ENCODE measurements around the gene METRN.

The METRN gene

GRCh38 chr16:714558-715476, at the start of gene METRN:
Gene METRN, plus strand, starts transcription at chr16:715118. Its CDS starts 172 bp downstream, at chr16:715290.
- DNase-seq = peak; percentile 94

GRCh38 chr16:666572-666971, 48.3 kb upstream of the METRN start:
- no peak for DNase-seq

GRCh38 chr16:667113-667779, 47.7 kb upstream of the METRN start:
- no peak for DNase-seq

GRCh38 chr16:667780-668518, 47.0 kb upstream of the METRN start, which contains the start of gene RHOT2:
Gene RHOT2, plus strand, starts transcription at chr16:668132. Its CDS starts 68 bp downstream, at chr16:668200.
- DNase-seq = peak; percentile 93 to 95

GRCh38 chr16:668519-669171, 46.3 kb upstream of the METRN start:
- DNase-seq = no peak

- DNase-seq = no peak
These were observed 45.3 kb upstream of the METRN start for GRCh38 chr16:669666-670065.

- no peak for DNase-seq
These were observed 44.2 kb upstream of the METRN start for GRCh38 chr16:670485-671352.

GRCh38 chr16:671353-672131, 43.4 kb upstream of the METRN start:
- DNase-seq = no peak

- no peak for DNase-seq
These were observed 42.5 kb upstream of the METRN start for GRCh38 chr16:672371-672770.

- no peak for DNase-seq
These were observed 42.1 kb upstream of the METRN start for GRCh38 chr16:672851-673250.

- no peak for DNase-seq
These were observed 41.4 kb upstream of the METRN start for GRCh38 chr16:673399-673991.

- no peak for DNase-seq
These were observed 40.6 kb upstream of the METRN start for GRCh38 chr16:674214-674881.

- DNase-seq = no peak
These were observed 39.7 kb upstream of the METRN start, which contains the start of gene RHBDL1 for GRCh38 chr16:674968-675883. Gene RHBDL1, plus strand, starts transcription at chr16:675671. Its CDS starts 120 bp downstream, at chr16:675791.

GRCh38 chr16:675884-676564, 38.9 kb upstream of the METRN start:
- no peak for DNase-seq

- no peak for DNase-seq
These were observed 38.4 kb upstream of the METRN start for GRCh38 chr16:676565-676902.

- no peak for DNase-seq
These were observed 38.0 kb upstream of the METRN start for GRCh38 chr16:676913-677312.

- no peak for DNase-seq
These were observed 37.4 kb upstream of the METRN start for GRCh38 chr16:677316-678190.

Data from activated CD4-positive, alpha-beta T cell treated with anti-CD3 and anti-CD28 coated beads, Interleukin-2, amount 50 U/mL, for 48 hours (primary cell).